ENCODE measurements around the gene TPCN2.

The TPCN2 gene

DNA sequence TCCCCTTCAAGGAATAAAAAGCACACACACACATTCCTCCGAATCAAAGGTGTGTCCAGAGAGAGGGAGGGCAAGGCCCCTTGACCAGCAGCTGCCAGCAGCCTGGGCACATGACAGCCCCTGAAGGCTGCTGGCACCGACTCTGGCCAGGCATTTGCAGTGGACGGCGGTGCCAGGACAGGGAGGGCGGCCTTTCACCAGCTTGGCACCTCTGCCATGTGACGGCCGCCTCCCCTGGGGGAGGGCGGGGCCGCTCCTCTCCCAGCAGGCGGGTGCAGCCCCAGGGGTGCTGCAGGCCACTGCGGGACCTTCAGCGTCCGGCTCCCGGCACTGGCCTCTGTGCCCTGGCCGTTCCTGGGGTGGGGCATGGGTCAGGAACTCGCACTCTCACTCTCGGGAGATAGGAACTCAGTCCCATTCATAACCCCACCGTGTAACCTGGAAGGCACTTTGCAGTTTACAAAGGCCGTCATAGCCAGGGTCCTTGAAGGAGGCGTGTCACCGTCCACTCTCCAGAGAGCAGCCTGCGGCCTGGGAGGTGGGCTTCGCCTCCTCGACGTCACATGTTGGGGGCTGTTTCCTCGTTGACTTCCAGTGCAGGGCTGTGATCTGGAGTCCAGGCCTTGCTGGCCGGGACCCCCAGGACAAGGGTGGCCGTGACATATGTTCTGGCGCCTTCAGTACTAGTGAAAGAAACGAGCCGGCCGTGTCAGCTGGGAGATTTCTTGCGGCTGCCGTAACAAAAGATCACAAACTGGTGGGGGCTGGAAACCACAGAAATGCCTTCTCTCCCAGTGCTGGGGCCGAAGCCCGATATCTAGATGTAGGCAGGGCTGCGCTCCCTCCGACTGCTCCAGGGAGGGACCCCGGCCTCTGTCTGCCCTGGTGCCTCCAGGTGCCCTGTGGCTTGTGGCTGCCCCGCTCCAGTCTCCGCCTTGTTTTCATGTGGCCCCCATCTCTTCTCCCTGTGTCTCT lies 67.1 kb downstream of the TPCN2 start:
- Histone ChIP-seq H3K4me3 (ENCODE audit: low read length) (no peak overlapping the region), H4K8ac (ENCODE audit: low read depth, low read length) (no peak overlapping the region), H3K79me2 (ENCODE audit: control insufficient read depth, insufficient read depth, low read length) (no peaks in the 10 kb centered on the region), H2BK5ac (ENCODE audit: low read length) (no peak overlapping the region), H3K36me3 (ENCODE audit: control insufficient read depth, insufficient read depth, low read length) (no peaks in the 10 kb centered on the region), H3K56ac (ENCODE audit: low read length) (no peak overlapping the region), H3K4ac (ENCODE audit: low read depth, low read length) (no peak overlapping the region), H2BK120ac (ENCODE audit: low read depth, low read length) (no peak overlapping the region), H3K4me2 (ENCODE audit: low read length) (no peak overlapping the region), H3K79me1 (ENCODE audit: low read length) (no peaks in the 10 kb centered on the region), H3K27me3 (ENCODE audit: insufficient read depth, low read length, poor library complexity) (no peaks in the 10 kb centered on the region), H3K18ac (ENCODE audit: low read length) (no peak overlapping the region), H4K5ac (ENCODE audit: low read length) (no peak overlapping the region), H2BK15ac (replicated peaks; ENCODE audit: low read depth) (no peak overlapping the region), H3K9ac (ENCODE audit: low read length) (no peak overlapping the region), H2AK5ac (ENCODE audit: low read length) (no peak overlapping the region), H3K23ac (ENCODE audit: low read length) (no peak overlapping the region), H3K27ac (ENCODE audit: low read depth, low read length) (no peak overlapping the region), H3K4me1 (ENCODE audit: control insufficient read depth, low read depth, low read length) (no peaks in the 10 kb centered on the region)
- WGBS (ENCODE audit: extremely low coverage, insufficient coverage, low lambda C conversion rate): no CpG with 5 or more reads among the region's 41 CpGs
- no peak for DNase-seq

GRCh38 chr11:69116671-69117070 lies 67.9 kb downstream of the TPCN2 start:
- Histone ChIP-seq H2BK5ac (ENCODE audit: low read length) (no peak overlapping the region), H4K8ac (ENCODE audit: low read depth, low read length) (no peak overlapping the region), H3K4ac (ENCODE audit: low read depth, low read length) (no peak overlapping the region), H3K9ac (ENCODE audit: low read length) (no peak overlapping the region), H3K79me2 (ENCODE audit: control insufficient read depth, insufficient read depth, low read length) (no peaks in the 10 kb centered on the region), H4K5ac (ENCODE audit: low read length) (no peak overlapping the region), H2AK5ac (ENCODE audit: low read length) (no peak overlapping the region), H3K4me2 (ENCODE audit: low read length) (no peak overlapping the region), H2BK120ac (ENCODE audit: low read depth, low read length) (no peak overlapping the region), H3K27me3 (ENCODE audit: insufficient read depth, low read length, poor library complexity) (no peaks in the 10 kb centered on the region), H3K79me1 (ENCODE audit: low read length) (no peaks in the 10 kb centered on the region), H3K4me3 (ENCODE audit: low read length) (no peak overlapping the region), H3K4me1 (ENCODE audit: control insufficient read depth, low read depth, low read length) (no peaks in the 10 kb centered on the region), H3K18ac (ENCODE audit: low read length) (no peak overlapping the region), H3K23ac (ENCODE audit: low read length) (no peak overlapping the region), H3K27ac (ENCODE audit: low read depth, low read length) (no peak overlapping the region), H3K56ac (ENCODE audit: low read length) (no peak overlapping the region), H3K36me3 (ENCODE audit: control insufficient read depth, insufficient read depth, low read length) (no peaks in the 10 kb centered on the region), H2BK15ac (replicated peaks; ENCODE audit: low read depth) (no peak overlapping the region)
- WGBS (ENCODE audit: extremely low coverage, insufficient coverage, low lambda C conversion rate): no CpG with 5 or more reads among the region's 10 CpGs
- DNase-seq: no peak

DNA sequence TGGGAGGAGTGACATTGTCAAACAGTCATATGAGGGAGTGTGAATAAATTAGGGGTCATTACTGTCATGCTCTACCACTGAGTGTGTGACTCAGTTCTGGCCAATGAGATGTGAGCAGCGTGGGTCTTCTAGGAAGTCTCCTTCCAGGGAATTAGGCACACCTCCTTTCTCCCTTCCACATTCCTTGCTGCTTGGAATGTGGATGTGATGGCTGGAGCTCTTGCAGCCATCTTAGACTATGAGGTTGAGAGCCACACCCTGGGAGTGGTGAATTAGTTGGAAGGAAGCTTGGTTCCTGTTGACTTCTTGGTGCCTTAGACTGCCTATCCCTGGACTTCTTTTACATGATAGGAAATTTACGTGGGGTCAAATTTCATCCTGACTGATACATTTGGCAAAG lies 70.5 kb downstream of the TPCN2 start:
- no peaks in the 10 kb centered on the region for H3K27me3 ChIP-seq (ENCODE audit: insufficient read depth, low read length, poor library complexity)
- no peak overlapping the region for H4K8ac ChIP-seq (ENCODE audit: low read depth, low read length)
- no peak overlapping the region for H3K27ac ChIP-seq (ENCODE audit: low read depth, low read length)
- H4K5ac ChIP-seq (ENCODE audit: low read length): no peak overlapping the region
- no peaks in the 10 kb centered on the region for H3K79me2 ChIP-seq (ENCODE audit: control insufficient read depth, insufficient read depth, low read length)
- no peak overlapping the region for H3K9ac ChIP-seq (ENCODE audit: low read length)
- DNase-seq: peak; percentile 21
- H2AK5ac ChIP-seq (ENCODE audit: low read length): no peak overlapping the region
- H3K4me3 ChIP-seq (ENCODE audit: low read length): no peak overlapping the region
- no peak overlapping the region for H3K4ac ChIP-seq (ENCODE audit: low read depth, low read length)
- H3K36me3 ChIP-seq (ENCODE audit: control insufficient read depth, insufficient read depth, low read length): no peaks in the 10 kb centered on the region
- H3K18ac ChIP-seq (ENCODE audit: low read length): no peak overlapping the region
- H3K56ac ChIP-seq (ENCODE audit: low read length): no peak overlapping the region
- H3K4me2 ChIP-seq (ENCODE audit: low read length): no peak overlapping the region
- no peak overlapping the region for H2BK5ac ChIP-seq (ENCODE audit: low read length)
- no peak overlapping the region for H3K23ac ChIP-seq (ENCODE audit: low read length)
- H2BK120ac ChIP-seq (ENCODE audit: low read depth, low read length): no peak overlapping the region
- no CpG with 5 or more reads among the region's 2 CpGs for WGBS (ENCODE audit: extremely low coverage, insufficient coverage, low lambda C conversion rate)
- no peak overlapping the region for H2BK15ac ChIP-seq (replicated peaks; ENCODE audit: low read depth)
- no peaks in the 10 kb centered on the region for H3K79me1 ChIP-seq (ENCODE audit: low read length)
- peaks cover 6% of the 10 kb centered on the region for H3K4me1 ChIP-seq (ENCODE audit: control insufficient read depth, low read depth, low read length)

- Histone ChIP-seq H3K4me2 (ENCODE audit: low read length) (no peak overlapping the region), H4K8ac (ENCODE audit: low read depth, low read length) (no peak overlapping the region), H3K4ac (ENCODE audit: low read depth, low read length) (no peak overlapping the region), H3K18ac (ENCODE audit: low read length) (no peak overlapping the region), H3K79me2 (ENCODE audit: control insufficient read depth, insufficient read depth, low read length) (no peaks in the 10 kb centered on the region), H3K36me3 (ENCODE audit: control insufficient read depth, insufficient read depth, low read length) (no peaks in the 10 kb centered on the region), H2BK15ac (replicated peaks; ENCODE audit: low read depth) (no peak overlapping the region), H3K79me1 (ENCODE audit: low read length) (no peaks in the 10 kb centered on the region), H2BK120ac (ENCODE audit: low read depth, low read length) (no peak overlapping the region), H3K27me3 (ENCODE audit: insufficient read depth, low read length, poor library complexity) (no peaks in the 10 kb centered on the region), H2BK5ac (ENCODE audit: low read length) (no peak overlapping the region), H3K23ac (ENCODE audit: low read length) (no peak overlapping the region), H4K5ac (ENCODE audit: low read length) (no peak overlapping the region), H2AK5ac (ENCODE audit: low read length) (no peak overlapping the region), H3K27ac (ENCODE audit: low read depth, low read length) (no peak overlapping the region), H3K9ac (ENCODE audit: low read length) (no peak overlapping the region), H3K56ac (ENCODE audit: low read length) (no peak overlapping the region), H3K4me3 (ENCODE audit: low read length) (no peak overlapping the region), H3K4me1 (ENCODE audit: control insufficient read depth, low read depth, low read length) (peaks cover 6% of the 10 kb centered on the region)
- WGBS (ENCODE audit: extremely low coverage, insufficient coverage, low lambda C conversion rate): no CpG with 5 or more reads among the region's 21 CpGs
- no peak for DNase-seq
Observed at GRCh38 chr11:69120096-69120875, 71.6 kb downstream of the TPCN2 start.

- Histone ChIP-seq H3K36me3 (ENCODE audit: control insufficient read depth, insufficient read depth, low read length) (no peaks in the 10 kb centered on the region), H3K23ac (ENCODE audit: low read length) (no peak overlapping the region), H3K4ac (ENCODE audit: low read depth, low read length) (no peak overlapping the region), H3K4me2 (ENCODE audit: low read length) (no peak overlapping the region), H3K27me3 (ENCODE audit: insufficient read depth, low read length, poor library complexity) (no peaks in the 10 kb centered on the region), H3K4me1 (ENCODE audit: control insufficient read depth, low read depth, low read length) (peaks cover 6% of the 10 kb centered on the region), H2BK120ac (ENCODE audit: low read depth, low read length) (no peak overlapping the region), H4K5ac (ENCODE audit: low read length) (no peak overlapping the region), H3K79me2 (ENCODE audit: control insufficient read depth, insufficient read depth, low read length) (no peaks in the 10 kb centered on the region), H3K18ac (ENCODE audit: low read length) (no peak overlapping the region), H2AK5ac (ENCODE audit: low read length) (no peak overlapping the region), H2BK15ac (replicated peaks; ENCODE audit: low read depth) (no peak overlapping the region), H3K56ac (ENCODE audit: low read length) (no peak overlapping the region), H3K27ac (ENCODE audit: low read depth, low read length) (no peak overlapping the region), H3K4me3 (ENCODE audit: low read length) (no peak overlapping the region), H4K8ac (ENCODE audit: low read depth, low read length) (no peak overlapping the region), H2BK5ac (ENCODE audit: low read length) (no peak overlapping the region), H3K79me1 (ENCODE audit: low read length) (no peaks in the 10 kb centered on the region), H3K9ac (ENCODE audit: low read length) (no peak overlapping the region)
- no CpG with 5 or more reads among the region's 9 CpGs for WGBS (ENCODE audit: extremely low coverage, insufficient coverage, low lambda C conversion rate)
- DNase-seq: no peak
Observed at GRCh38 chr11:69121021-69121420, 72.3 kb downstream of the TPCN2 start.

Data from mesendoderm (in vitro differentiated cells).